B cell (primary cell): Measurements from ENCODE around the gene PRUNE2. TPM values are rescaled to one million over a fixed set of nuclear protein-coding genes. Genes with fewer than 3 reads are reported as not detected.

Source experiments
- ATAC-seq: fragments of 200-7000 bp; cut with Tn5 transposase; one replicate; pipeline ENCODE4 v1.10.0; 2021; ENCODE audit warnings: low read depth, mild to moderate bottlenecking, moderate number of reproducible peaks, moderate library complexity
- CTCF ChIA-PET: fragments of 350-600 bp; sonication (Branson Sonifier 250); formaldehyde crosslinking; loops from one replicate; lab custom pipeline; 2021; ENCODE audit warnings: antibody characterized with exemption, inconsistent platforms; lab: Charles Lee
- POLR2A ChIA-PET: fragments of 350-600 bp; sonication (Branson Sonifier 250); formaldehyde crosslinking; loops from one replicate; lab custom pipeline; 2021; ENCODE audit warnings: antibody characterized with exemption; lab: Charles Lee
- DNase-seq: peaks from one replicate; pipeline ENCODE4 v3.0.0; 2013
- H2AFZ ChIP-seq: 2 replicates; pipeline ENCODE4 v1.6.1; 2012; ENCODE audit warnings: mild to moderate bottlenecking, low read depth, low read length; ENCODE audit not compliant: insufficient read depth, poor library complexity, severe bottlenecking
- H3K27ac ChIP-seq, 2 donors: 1 replicate in 1 of 2; 2 replicates in 1 of 2; pipeline ENCODE4 v1.5.1; 2012 to 2013; ENCODE audit warnings: low read length in 2 of 2, mild to moderate bottlenecking in 2 of 2, moderate library complexity in 1 of 2
- H3K27me3 ChIP-seq, 4 experiments: fragments of 200-600 bp in 1 of 4; sonication (generic) in 1 of 4; replicated peaks in 1 of 4; 1 replicate in 2 of 4; 2 replicates in 2 of 4; pipeline versions ENCODE4 v1.6.1 to v1.7.0; 2013 to 2016; ENCODE audit warnings: low read length in 3 of 4, mild to moderate bottlenecking in 2 of 4, mixed read lengths in 1 of 4, moderate library complexity in 1 of 4; ENCODE audit not compliant: insufficient read depth in 4 of 4, control insufficient read depth in 3 of 4; ENCODE audit errors: control extremely low read depth in 1 of 4
- H3K36me3 ChIP-seq, 2 experiments: replicated peaks in 1 of 2; 1 replicate in 1 of 2; 2 replicates in 1 of 2; pipeline versions ENCODE4 v1.6.1 to v1.7.1; 2013; ENCODE audit warnings: low read length in 1 of 2; ENCODE audit not compliant: insufficient read depth in 2 of 2, control insufficient read depth in 1 of 2; ENCODE audit errors: control extremely low read depth in 1 of 2, extremely low read depth in 1 of 2
- H3K4me1 ChIP-seq, 2 donors: fragments of 200-600 bp in 1 of 2; sonication (generic) in 1 of 2; 1 replicate in 1 of 2; 2 replicates in 1 of 2; pipeline versions ENCODE4 v1.5.1 to v1.6.1; 2013 to 2017; ENCODE audit warnings: low read length in 2 of 2; ENCODE audit not compliant: control insufficient read depth in 2 of 2, insufficient read depth in 2 of 2
- H3K4me2 ChIP-seq: replicated peaks from 2 replicates; pipeline ENCODE3; 2012; ENCODE audit warnings: mild to moderate bottlenecking, low read depth, low read length; ENCODE audit not compliant: poor library complexity, severe bottlenecking
- H3K4me3 ChIP-seq, 5 experiments: fragments of 200-600 bp in 1 of 5; sonication (generic) in 1 of 5; 1 replicate in 3 of 5; 2 replicates in 2 of 5; pipeline versions ENCODE4 v1.5.1 to v1.7.0; 2011 to 2016; ENCODE audit warnings: low read length in 4 of 5, mild to moderate bottlenecking in 4 of 5, low read depth in 2 of 5, control low read depth in 1 of 5, moderate library complexity in 1 of 5; ENCODE audit not compliant: insufficient read depth in 1 of 5; ENCODE audit errors: control extremely low read depth in 1 of 5, extremely low read depth in 1 of 5
- H3K79me2 ChIP-seq: fragments of 200-600 bp; sonication (generic); one replicate; pipeline ENCODE4 v1.6.0; 2016; ENCODE audit warnings: low read length; ENCODE audit not compliant: control insufficient read depth, insufficient read depth
- H3K9ac ChIP-seq: fragments of 200-600 bp; sonication (generic); 2 replicates; pipeline ENCODE4 v1.6.1; 2017; ENCODE audit warnings: mild to moderate bottlenecking, low read length, moderate library complexity
- H3K9me3 ChIP-seq, 3 donors: one replicate each; pipeline versions ENCODE4 v1.6.1 to v1.7.1; 2013; ENCODE audit warnings: low read length in 2 of 3; ENCODE audit not compliant: control insufficient read depth in 2 of 3, insufficient read depth in 1 of 3; ENCODE audit errors: control extremely low read depth in 1 of 3
- H4K20me1 ChIP-seq: 2 replicates; pipeline ENCODE4 v1.6.0; 2012; ENCODE audit warnings: mild to moderate bottlenecking, low read length; ENCODE audit not compliant: insufficient read depth, control insufficient read depth, poor library complexity, severe bottlenecking
- H3K27ac Mint-ChIP-seq: one replicate; pipeline ENCODE4 v1.8.0; 2021; ENCODE audit warnings: mixed read lengths
- H3K27me3 Mint-ChIP-seq: one replicate; pipeline ENCODE4 v1.8.0; 2021; ENCODE audit warnings: mixed read lengths
- H3K4me1 Mint-ChIP-seq: one replicate; pipeline ENCODE4 v1.8.0; 2021; ENCODE audit warnings: mixed read lengths
- H3K4me3 Mint-ChIP-seq: one replicate; pipeline ENCODE4 v1.8.0; 2021; ENCODE audit warnings: mixed read lengths
- H3K9me3 Mint-ChIP-seq: one replicate; pipeline ENCODE4 v1.8.0; 2022; ENCODE audit warnings: mixed read lengths; ENCODE audit not compliant: insufficient read depth
- EZH2 ChIP-seq: IDR thresholded peaks from 2 replicates; pipeline ENCODE4 v1.6.1; 2012; ENCODE audit warnings: borderline replicate concordance, low read depth, mild to moderate bottlenecking, moderate library complexity, low read length; ENCODE audit not compliant: insufficient read depth, poor library complexity, severe bottlenecking
- WGBS: methylation state at CpG from one replicate; pipeline ENCODE4 v1.1.5; 2013; ENCODE audit warnings: missing lambda C conversion rate; ENCODE audit not compliant: insufficient coverage; 5-methylcytosine and 5-hydroxymethylcytosine counted together
- intact Hi-C: fragments of 100-400 bp; cut with micrococcal nuclease; formaldehyde crosslinking; loops from one replicate; pipeline ENCODE4 v1.10.0; 2022
- polyA plus RNA-seq: library from polyadenylated mRNA; depleted of rRNA; stranded (reverse); fragments of >200 nt; gene quantifications from 2 replicates; pipeline ENCODE4 v1.2.3, GENCODE V29; 2012
- total RNA-seq, 2 donors: library from RNA; stranded (reverse); fragments of 120-200 nt in 1 of 2; gene quantifications; 1 replicate in 1 of 2; 2 replicates in 1 of 2; pipeline versions ENCODE4 v1.2.3 to v1.2.4, GENCODE V29; 2013 to 2022
- TF ChIP-seq, protein P1 (sequence below): fragments of 200-600 bp; IDR thresholded peaks from one replicate; pipeline ENCODE4 v1.8.0; 2022; ENCODE audit warnings: antibody characterized with exemption, mild to moderate bottlenecking

Gene PRUNE2
- total and polyA plus RNA-seq, 2 donors (not counting 1 experiment from before 2014, with no cell fraction given), result 0.12 TPM; not detected in 1

DNA sequence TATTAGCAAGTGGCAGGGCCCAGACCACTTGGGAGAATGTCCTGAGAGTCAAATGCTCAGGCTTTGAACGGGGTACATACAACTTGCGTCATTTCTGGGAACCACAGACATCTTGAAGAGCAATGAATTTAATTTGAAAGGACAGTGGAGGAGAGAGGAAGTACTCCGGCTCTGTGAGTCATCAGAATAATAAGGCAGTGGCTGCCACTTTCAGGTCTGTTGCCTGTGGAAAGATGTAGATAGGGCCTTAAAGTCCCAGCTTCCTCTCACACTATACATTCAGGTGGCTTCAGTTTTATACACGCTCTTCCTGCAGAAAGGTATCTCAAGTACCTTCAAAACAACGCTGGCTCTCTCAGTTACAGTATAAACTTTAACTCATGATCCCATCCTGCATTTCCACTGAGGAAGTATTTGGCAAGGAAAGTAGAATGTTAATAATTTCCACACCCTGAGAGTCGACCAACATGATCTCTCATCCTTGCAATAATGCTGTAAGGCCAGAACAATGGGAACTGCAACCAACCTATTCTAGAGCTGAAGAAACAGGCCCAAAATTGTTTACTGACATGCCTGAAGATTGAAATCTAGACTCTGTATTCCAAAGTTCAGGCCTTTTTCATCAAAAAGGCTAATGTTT lies 6.8 kb upstream of the PRUNE2 start:
- ChIA-PET CTCF (no interaction called here), POLR2A (no interaction called here)
- no peak overlapping the region for H3K4me3 ChIP-seq
- H3K4me1 Mint-ChIP-seq, result no peaks in the 10 kb centered on the region
- no peak overlapping the region for H3K27ac Mint-ChIP-seq
- no peaks in the 10 kb centered on the region for H3K36me3 ChIP-seq
- no peak overlapping the region for H3K4me2 ChIP-seq
- H3K4me1 ChIP-seq, result no peaks in the 10 kb centered on the region
- H3K9ac ChIP-seq, result no peak overlapping the region
- no peaks in the 10 kb centered on the region for H3K79me2 ChIP-seq
- no peak for TF ChIP-seq EZH2
- TF ChIP-seq, protein P1, sequence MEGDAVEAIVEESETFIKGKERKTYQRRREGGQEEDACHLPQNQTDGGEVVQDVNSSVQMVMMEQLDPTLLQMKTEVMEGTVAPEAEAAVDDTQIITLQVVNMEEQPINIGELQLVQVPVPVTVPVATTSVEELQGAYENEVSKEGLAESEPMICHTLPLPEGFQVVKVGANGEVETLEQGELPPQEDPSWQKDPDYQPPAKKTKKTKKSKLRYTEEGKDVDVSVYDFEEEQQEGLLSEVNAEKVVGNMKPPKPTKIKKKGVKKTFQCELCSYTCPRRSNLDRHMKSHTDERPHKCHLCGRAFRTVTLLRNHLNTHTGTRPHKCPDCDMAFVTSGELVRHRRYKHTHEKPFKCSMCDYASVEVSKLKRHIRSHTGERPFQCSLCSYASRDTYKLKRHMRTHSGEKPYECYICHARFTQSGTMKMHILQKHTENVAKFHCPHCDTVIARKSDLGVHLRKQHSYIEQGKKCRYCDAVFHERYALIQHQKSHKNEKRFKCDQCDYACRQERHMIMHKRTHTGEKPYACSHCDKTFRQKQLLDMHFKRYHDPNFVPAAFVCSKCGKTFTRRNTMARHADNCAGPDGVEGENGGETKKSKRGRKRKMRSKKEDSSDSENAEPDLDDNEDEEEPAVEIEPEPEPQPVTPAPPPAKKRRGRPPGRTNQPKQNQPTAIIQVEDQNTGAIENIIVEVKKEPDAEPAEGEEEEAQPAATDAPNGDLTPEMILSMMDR, result no peak
- DNase-seq, result no peak
- intact Hi-C loops, result no loop called here
- no peaks in the 10 kb centered on the region for H3K9me3 ChIP-seq
- H4K20me1 ChIP-seq, result no peaks in the 10 kb centered on the region
- no peak for ATAC-seq
- H3K27me3 Mint-ChIP-seq, result peaks cover 51% of the 10 kb centered on the region
- 0% methylated on average over 2 of the region's 6 CpGs for WGBS
- H3K27ac ChIP-seq, result no peak overlapping the region
- H2AFZ ChIP-seq, result no peak overlapping the region
- H3K9me3 Mint-ChIP-seq, result no peaks in the 10 kb centered on the region
- peaks cover 0 to 12% (median 4%) of the 10 kb centered on the region in 4 experiments for H3K27me3 ChIP-seq
- no peak overlapping the region for H3K4me3 Mint-ChIP-seq

DNA sequence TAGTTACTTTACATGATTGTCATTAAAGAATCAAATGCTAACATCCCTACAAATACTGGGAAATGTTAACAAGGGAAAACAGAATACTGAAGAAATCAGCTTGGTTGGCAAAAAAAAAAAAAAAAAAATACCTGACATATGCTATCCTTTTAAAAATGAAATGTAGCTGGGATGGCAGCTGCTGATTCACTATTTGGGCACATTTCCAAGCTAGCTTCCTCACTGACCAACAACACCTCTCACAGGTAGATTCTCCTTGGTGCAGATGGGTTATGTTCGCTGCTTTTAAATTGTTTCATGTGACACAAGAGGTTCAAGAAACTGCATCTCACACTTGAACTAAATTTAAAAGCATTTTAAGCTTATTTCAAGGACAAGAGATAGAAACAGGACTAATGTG lies 6.1 kb upstream of the PRUNE2 start:
- H3K27me3 Mint-ChIP-seq, result peaks cover 53% of the 10 kb centered on the region
- Histone ChIP-seq H3K27me3 (peaks cover 0 to 12% (median 7%) of the 10 kb centered on the region in 4 experiments), H3K9ac (no peak overlapping the region), H3K9me3 (no peaks in the 10 kb centered on the region), H2AFZ (no peak overlapping the region), H4K20me1 (no peaks in the 10 kb centered on the region), H3K4me2 (no peak overlapping the region), H3K4me3 (no peak overlapping the region), H3K27ac (no peak overlapping the region), H3K36me3 (no peaks in the 10 kb centered on the region), H3K79me2 (no peaks in the 10 kb centered on the region), H3K4me1 (no peaks in the 10 kb centered on the region)
- no peak for TF ChIP-seq EZH2
- TF ChIP-seq, protein P1, result no peak
- intact Hi-C loops, result no loop called here
- ATAC-seq, result no peak
- H3K27ac Mint-ChIP-seq, result no peak overlapping the region
- ChIA-PET POLR2A (no interaction called here), CTCF (no interaction called here)
- DNase-seq, result no peak
- H3K4me1 Mint-ChIP-seq, result no peaks in the 10 kb centered on the region
- no CpG with 5 or more reads among the region's 1 CpG for WGBS
- H3K4me3 Mint-ChIP-seq, result no peak overlapping the region
- no peaks in the 10 kb centered on the region for H3K9me3 Mint-ChIP-seq
